ENCODE data around the gene MMAB. TPM values are rescaled to one million over a fixed set of nuclear protein-coding genes. Genes with fewer than 3 reads are reported as not detected.

The MMAB gene
- total RNA-seq, 1 donor = 34.4 TPM

GRCh38 chr12:109592905-109593272 is 19.6 kb upstream of the MMAB start:
- peak; percentile 58 for DNase-seq (ENCODE audit: insufficient read length, low spot score, missing footprints)
- no peaks in the 10 kb centered on the region for H3K9me3 ChIP-seq (ENCODE audit: low read depth, low read length)

DNA sequence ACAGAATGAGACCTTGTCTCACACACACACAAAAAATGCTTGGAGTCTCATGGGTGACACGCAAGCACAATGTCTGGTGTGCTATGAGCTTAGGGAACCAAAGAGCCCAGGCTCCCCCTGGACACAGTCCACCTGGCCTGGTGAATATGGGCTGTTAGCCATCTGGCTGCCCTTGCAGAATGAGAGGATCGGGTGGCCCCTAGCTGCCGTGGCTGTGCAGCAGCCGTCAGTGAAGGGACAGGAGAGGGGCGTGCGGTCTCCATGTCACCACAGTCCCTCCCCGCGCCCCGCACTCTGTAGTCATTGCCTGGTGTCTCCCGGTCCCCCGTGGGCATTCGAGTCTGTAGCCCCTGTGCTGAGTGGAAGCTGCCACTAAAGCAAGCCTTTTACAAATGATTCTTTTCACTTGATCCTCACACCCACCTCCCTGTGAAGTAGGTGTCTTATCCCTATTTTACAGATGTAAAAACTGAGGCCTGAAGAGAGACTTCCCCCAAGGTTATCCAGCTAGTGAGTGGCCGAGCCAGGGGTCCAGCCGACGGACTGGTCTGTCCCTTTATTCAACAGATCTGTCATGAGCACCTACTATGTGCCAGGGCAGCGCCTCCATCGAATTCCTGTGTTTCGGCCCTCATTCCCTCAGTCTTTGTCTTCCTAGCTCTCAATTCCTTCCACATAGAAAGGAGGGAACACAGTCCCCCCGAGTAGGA is 19.0 kb upstream of the MMAB start:
- peak; percentile 69 for DNase-seq (ENCODE audit: insufficient read length, low spot score, missing footprints)
- no peaks in the 10 kb centered on the region for H3K27me3 ChIP-seq (ENCODE audit: insufficient read depth, low read length)
- no peak overlapping the region for H3K27ac ChIP-seq (ENCODE audit: low read depth, low read length)
- no peak overlapping the region for H3K4me2 ChIP-seq (ENCODE audit: insufficient read depth, low read length)
- H2AFZ ChIP-seq (ENCODE audit: low read length) = no peak overlapping the region
- peaks cover 3% of the 10 kb centered on the region for H3K36me3 ChIP-seq (ENCODE audit: insufficient read depth, low read length)
- H3K4me1 ChIP-seq (ENCODE audit: insufficient read depth, low read length) = no peaks in the 10 kb centered on the region
- no peak for TF ChIP-seq CTCF (IDR thresholded peaks at IDR 0.05; ENCODE audit: extremely low read depth, low read depth, low read length)
- no peaks in the 10 kb centered on the region for H4K20me1 ChIP-seq (ENCODE audit: insufficient read depth, low read length)
- H3K9me3 ChIP-seq (ENCODE audit: low read depth, low read length) = no peaks in the 10 kb centered on the region
- no peak overlapping the region for H3K4me3 ChIP-seq (ENCODE audit: insufficient read depth, low read length)
- H3K79me2 ChIP-seq (ENCODE audit: insufficient read depth, low read length) = no peaks in the 10 kb centered on the region

More at GRCh38 chr12:109592905-109593272, 19.6 kb upstream of the MMAB start:
- H3K36me3 ChIP-seq (ENCODE audit: insufficient read depth, low read length) = peaks cover 3% of the 10 kb centered on the region
- H4K20me1 ChIP-seq (ENCODE audit: insufficient read depth, low read length) = no peaks in the 10 kb centered on the region
- no peak overlapping the region for H3K27ac ChIP-seq (ENCODE audit: low read depth, low read length)
- H3K27me3 ChIP-seq (ENCODE audit: insufficient read depth, low read length) = no peaks in the 10 kb centered on the region
- H3K4me1 ChIP-seq (ENCODE audit: insufficient read depth, low read length) = peaks cover 1% of the 10 kb centered on the region
- H3K4me2 ChIP-seq (ENCODE audit: insufficient read depth, low read length) = no peak overlapping the region
- H3K4me3 ChIP-seq (ENCODE audit: insufficient read depth, low read length) = no peak overlapping the region
- no peak for TF ChIP-seq CTCF (IDR thresholded peaks at IDR 0.05; ENCODE audit: extremely low read depth, low read depth, low read length)
- no peaks in the 10 kb centered on the region for H3K79me2 ChIP-seq (ENCODE audit: insufficient read depth, low read length)
- no peak overlapping the region for H2AFZ ChIP-seq (ENCODE audit: low read length)

GRCh38 chr12:109591041-109591440 is 17.7 kb upstream of the MMAB start:
- Histone ChIP-seq H3K4me3 (ENCODE audit: insufficient read depth, low read length) (no peak overlapping the region), H3K36me3 (ENCODE audit: insufficient read depth, low read length) (peaks cover 3% of the 10 kb centered on the region), H2AFZ (ENCODE audit: low read length) (no peak overlapping the region), H3K4me2 (ENCODE audit: insufficient read depth, low read length) (no peak overlapping the region), H3K79me2 (ENCODE audit: insufficient read depth, low read length) (no peaks in the 10 kb centered on the region), H3K4me1 (ENCODE audit: insufficient read depth, low read length) (no peaks in the 10 kb centered on the region), H3K9me3 (ENCODE audit: low read depth, low read length) (no peaks in the 10 kb centered on the region), H3K27ac (ENCODE audit: low read depth, low read length) (no peak overlapping the region), H3K27me3 (ENCODE audit: insufficient read depth, low read length) (no peaks in the 10 kb centered on the region), H4K20me1 (ENCODE audit: insufficient read depth, low read length) (no peaks in the 10 kb centered on the region)
- peak; percentile 30 for DNase-seq (ENCODE audit: insufficient read length, low spot score, missing footprints)
- TF ChIP-seq CTCF (IDR thresholded peaks at IDR 0.05; ENCODE audit: extremely low read depth, low read depth, low read length) = no peak

GRCh38 chr12:109590566-109590965 is 17.3 kb upstream of the MMAB start:
- Histone ChIP-seq H2AFZ (ENCODE audit: low read length) (no peak overlapping the region), H3K27me3 (ENCODE audit: insufficient read depth, low read length) (no peaks in the 10 kb centered on the region), H3K79me2 (ENCODE audit: insufficient read depth, low read length) (no peaks in the 10 kb centered on the region), H3K27ac (ENCODE audit: low read depth, low read length) (no peak overlapping the region), H3K4me3 (ENCODE audit: insufficient read depth, low read length) (no peak overlapping the region), H3K36me3 (ENCODE audit: insufficient read depth, low read length) (peaks cover 3% of the 10 kb centered on the region), H3K9me3 (ENCODE audit: low read depth, low read length) (no peaks in the 10 kb centered on the region), H3K4me2 (ENCODE audit: insufficient read depth, low read length) (no peak overlapping the region), H3K4me1 (ENCODE audit: insufficient read depth, low read length) (no peaks in the 10 kb centered on the region), H4K20me1 (ENCODE audit: insufficient read depth, low read length) (no peaks in the 10 kb centered on the region)
- no peak for TF ChIP-seq CTCF (IDR thresholded peaks at IDR 0.05; ENCODE audit: extremely low read depth, low read depth, low read length)
- peak; percentile 72 for DNase-seq (ENCODE audit: insufficient read length, low spot score, missing footprints)
